HG02623 (cell line): Measurements from ENCODE around the gene CARD8.

ENCODE experiments used
- ATAC-seq: cut with Tn5 transposase; IDR thresholded peaks from one replicate; pipeline ENCODE4 v1.9.1; 2021; ENCODE audit warnings: moderate library complexity; ENCODE audit not compliant: unreplicated experiment

The CARD8 gene

DNA sequence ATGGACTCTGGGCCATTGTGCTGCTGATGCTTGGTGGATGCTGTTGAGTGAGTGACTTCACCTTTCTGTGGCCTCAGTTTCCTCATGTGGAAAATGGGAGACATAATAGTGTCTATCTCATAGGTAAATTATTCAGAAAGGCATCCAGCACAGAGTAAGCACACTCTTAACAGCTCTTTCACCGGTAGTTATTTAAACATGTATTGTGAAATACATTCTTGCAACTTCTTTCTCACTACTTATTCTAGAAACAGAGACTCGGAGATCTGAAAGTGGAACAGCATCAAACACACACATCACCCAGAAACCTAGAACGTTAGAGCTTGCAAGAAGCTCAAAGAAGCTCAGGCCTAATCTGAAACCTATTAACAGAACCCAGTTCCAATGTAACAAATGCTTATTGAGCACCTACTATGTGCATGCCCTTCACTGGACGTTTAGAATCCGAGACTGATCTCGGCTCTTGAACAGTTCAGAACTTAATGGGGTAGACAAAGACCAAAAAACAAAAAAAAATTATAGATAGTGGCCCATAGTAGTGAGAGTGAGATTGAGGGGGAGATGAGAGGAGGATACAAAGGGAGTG is 81.2 kb downstream of the CARD8 start:
- ATAC-seq: no peak

- no peak for ATAC-seq
Measured at GRCh38 chr19:48171710-48172109, 84.0 kb downstream of the CARD8 start.

- ATAC-seq: no peak
Measured at GRCh38 chr19:48170817-48171347, 84.8 kb downstream of the CARD8 start.

DNA sequence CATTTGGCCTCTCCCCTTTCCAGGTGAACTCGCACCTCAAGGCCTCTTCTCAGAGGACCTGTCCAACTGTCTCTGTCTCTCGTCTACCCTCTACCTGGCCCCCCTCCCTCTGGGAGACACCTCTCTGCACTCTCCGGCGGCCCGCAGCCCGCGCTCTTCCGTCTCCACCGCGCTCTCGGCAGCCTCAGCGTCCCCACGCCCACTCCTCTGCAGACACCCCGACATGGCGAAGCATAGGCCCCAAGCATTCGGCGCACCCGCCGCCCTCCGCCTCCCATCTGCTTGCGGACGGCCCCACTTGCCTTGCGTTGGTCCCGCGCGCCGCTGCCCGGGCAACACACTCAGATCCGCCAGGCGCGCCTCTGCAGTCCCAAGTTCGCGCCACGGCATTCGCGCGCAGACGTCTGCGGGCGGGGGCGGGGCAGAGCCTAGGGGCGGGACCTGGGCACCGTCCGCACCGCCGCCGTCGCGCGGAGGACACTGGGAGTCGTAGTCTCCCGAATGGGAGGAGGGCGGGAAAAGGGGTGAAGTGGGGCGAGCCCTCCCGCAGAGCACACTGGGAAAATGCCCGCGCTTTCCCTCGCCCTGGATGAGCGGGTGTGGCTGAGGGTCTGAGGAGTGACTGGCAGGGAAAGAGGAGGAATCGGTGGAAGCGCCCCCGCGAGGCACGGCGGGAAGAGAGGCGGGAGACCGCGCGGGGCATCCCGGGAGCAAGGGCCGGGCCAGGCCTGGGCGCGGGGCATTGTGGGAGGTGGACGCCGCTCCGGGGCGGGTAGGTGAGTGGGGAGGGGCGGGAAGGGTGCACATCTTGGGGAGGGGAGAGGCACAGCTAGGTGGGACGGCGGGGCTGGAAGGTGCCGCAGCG is 85.5 kb downstream of the CARD8 start, which contains the start of the genes LIG1 and ZSWIM9:
Gene LIG1 (minus strand): TSS at position 406 of the 865 bp plus-strand sequence. CDS start 4,778 bp downstream, outside the sequence.
Gene ZSWIM9 (plus strand): TSS at position 742 of the 865 bp plus-strand sequence. CDS start 1,123 bp downstream, outside the sequence.
- peak; percentile 77 for ATAC-seq

GRCh38 chr19:48169578-48169938 is 86.2 kb downstream of the CARD8 start:
- ATAC-seq: peak; percentile 7

DNA sequence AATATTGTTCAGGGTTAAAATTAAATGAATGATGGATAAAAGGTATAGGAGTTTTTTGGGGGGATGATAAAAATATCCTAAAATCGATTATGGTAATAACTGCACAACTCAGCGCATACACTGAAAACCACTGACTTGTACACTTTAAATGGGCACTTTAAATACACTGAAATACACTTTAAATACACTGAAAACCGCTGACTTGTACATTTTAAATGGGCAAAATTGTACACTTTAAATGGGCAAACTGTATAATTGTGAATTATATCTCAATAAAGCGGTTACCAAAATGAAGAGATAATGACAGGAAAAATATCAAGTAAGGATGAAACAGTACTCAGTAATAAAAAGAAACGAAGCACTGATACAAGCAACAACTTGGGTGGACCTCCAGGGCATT is 87.0 kb downstream of the CARD8 start:
- no peak for ATAC-seq

DNA sequence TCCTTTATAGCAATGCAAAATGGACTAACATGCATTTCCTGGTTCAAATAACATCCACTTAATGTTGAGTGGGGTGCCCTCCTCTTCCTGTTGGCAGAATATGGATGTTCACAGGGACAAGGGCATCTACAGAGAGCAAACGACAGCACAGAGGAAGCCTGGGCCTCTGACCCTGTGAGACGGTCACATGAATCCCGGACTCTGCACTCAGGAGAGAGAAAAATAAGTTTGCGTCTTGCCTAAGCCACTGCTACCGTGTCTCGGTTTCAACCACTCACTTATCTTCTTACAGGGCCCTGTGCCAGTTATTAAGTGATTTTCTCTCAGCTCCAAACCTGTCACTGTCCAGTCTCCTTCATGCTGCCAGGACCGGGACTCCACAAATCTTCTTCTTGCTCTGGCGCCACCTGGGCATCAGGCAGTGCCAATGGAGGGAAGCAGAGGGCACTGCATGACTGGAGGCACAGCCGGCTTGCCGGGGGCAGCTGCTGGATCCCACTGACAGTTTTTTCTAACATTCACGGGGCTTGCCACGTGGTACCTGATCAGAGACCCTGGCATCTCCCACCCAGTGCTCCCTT is 97.4 kb downstream of the CARD8 start:
- no peak for ATAC-seq
